ENCODE measurements around the gene SPACA6.

DNA sequence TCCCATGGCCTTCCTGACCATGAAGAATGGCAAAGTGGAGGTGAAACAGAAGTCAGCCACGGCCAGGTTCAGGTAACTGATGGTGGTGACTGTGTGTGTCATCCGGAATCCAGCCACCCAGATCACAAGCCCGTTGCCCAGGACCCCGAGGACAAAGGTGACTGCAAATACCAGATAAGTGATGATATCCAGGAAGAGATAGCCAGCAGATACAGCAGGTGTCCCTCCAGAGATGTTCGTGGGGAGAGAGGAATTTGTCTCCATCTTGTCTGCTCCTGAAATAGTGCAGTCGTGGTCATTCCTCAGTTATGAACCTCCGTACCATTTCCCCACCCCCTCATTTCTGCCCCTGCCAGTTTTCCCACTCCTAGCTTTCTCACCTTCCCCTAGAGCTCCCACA lies 53.6 kb downstream of the SPACA6 start:
- TF ChIP-seq, protein P1, sequence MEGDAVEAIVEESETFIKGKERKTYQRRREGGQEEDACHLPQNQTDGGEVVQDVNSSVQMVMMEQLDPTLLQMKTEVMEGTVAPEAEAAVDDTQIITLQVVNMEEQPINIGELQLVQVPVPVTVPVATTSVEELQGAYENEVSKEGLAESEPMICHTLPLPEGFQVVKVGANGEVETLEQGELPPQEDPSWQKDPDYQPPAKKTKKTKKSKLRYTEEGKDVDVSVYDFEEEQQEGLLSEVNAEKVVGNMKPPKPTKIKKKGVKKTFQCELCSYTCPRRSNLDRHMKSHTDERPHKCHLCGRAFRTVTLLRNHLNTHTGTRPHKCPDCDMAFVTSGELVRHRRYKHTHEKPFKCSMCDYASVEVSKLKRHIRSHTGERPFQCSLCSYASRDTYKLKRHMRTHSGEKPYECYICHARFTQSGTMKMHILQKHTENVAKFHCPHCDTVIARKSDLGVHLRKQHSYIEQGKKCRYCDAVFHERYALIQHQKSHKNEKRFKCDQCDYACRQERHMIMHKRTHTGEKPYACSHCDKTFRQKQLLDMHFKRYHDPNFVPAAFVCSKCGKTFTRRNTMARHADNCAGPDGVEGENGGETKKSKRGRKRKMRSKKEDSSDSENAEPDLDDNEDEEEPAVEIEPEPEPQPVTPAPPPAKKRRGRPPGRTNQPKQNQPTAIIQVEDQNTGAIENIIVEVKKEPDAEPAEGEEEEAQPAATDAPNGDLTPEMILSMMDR (IDR thresholded peaks at IDR 0.05), result no peak
- TF ChIP-seq POLR2A (IDR thresholded peaks at IDR 0.05) (no peak), EP300 (IDR thresholded peaks at IDR 0.05) (no peak)
